ENCODE results near the gene CAMKK1.

- TF ChIP-seq JUN (CRISPR knock-in tag; IDR thresholded peaks at IDR 0.05): no peak
- TF ChIP-seq CREB1 (CRISPR knock-in tag; IDR thresholded peaks at IDR 0.05): no peak
These were observed 17.5 kb downstream of the CAMKK1 start for GRCh38 chr17:3875317-3875716.
